SU-DHL-6 (cell line): Measurements from ENCODE around the gene ZNF154.

Experiments
- H2AFZ ChIP-seq: fragments of 200-600 bp; sonication (generic); 2 replicates; pipeline ENCODE4 v1.6.1; 2014; ENCODE audit warnings: low read depth, mild to moderate bottlenecking, moderate library complexity, mixed read lengths, antibody characterized with exemption, low read length; ENCODE audit not compliant: severe bottlenecking
- H3F3A ChIP-seq: fragments of 200-600 bp; shearing (Covaris generic); 2 replicates; pipeline ENCODE4 v1.6.0; 2016; ENCODE audit warnings: antibody characterized with exemption, mild to moderate bottlenecking; ENCODE audit not compliant: insufficient read depth
- H3K27ac ChIP-seq: fragments of 200-600 bp; sonication (generic); 2 replicates; pipeline ENCODE4 v1.5.1; 2016; ENCODE audit warnings: low read depth, mild to moderate bottlenecking, low read length, moderate library complexity, mixed read lengths
- H3K27me3 ChIP-seq: fragments of 200-600 bp; sonication (generic), shearing (Covaris generic); 2 replicates; pipeline ENCODE4 v1.6.0; 2014; ENCODE audit warnings: mild to moderate bottlenecking, low read length
- H3K36me3 ChIP-seq: fragments of 200-600 bp; sonication (generic); 2 replicates; pipeline ENCODE4 v1.6.1; 2014; ENCODE audit warnings: mild to moderate bottlenecking, low read length, mixed read lengths
- H3K4me2 ChIP-seq: fragments of 300-600, 200-600 bp; shearing (Covaris generic), sonication (generic); 2 replicates; pipeline ENCODE4 v1.6.0; 2014; ENCODE audit warnings: low read length, low read depth, mild to moderate bottlenecking; ENCODE audit not compliant: poor library complexity, severe bottlenecking
- H3K4me3 ChIP-seq: fragments of 200-600 bp; sonication (generic); 2 replicates; pipeline ENCODE4 v1.5.1; 2014; ENCODE audit warnings: antibody characterized with exemption, low read length, mild to moderate bottlenecking, mixed read lengths; ENCODE audit not compliant: insufficient read depth, poor library complexity, severe bottlenecking
- H3K79me2 ChIP-seq: fragments of 200-600 bp; sonication (generic); 2 replicates; pipeline ENCODE4 v1.6.1; 2014; ENCODE audit warnings: mild to moderate bottlenecking, low read length, moderate library complexity; ENCODE audit not compliant: insufficient read depth
- H3K9ac ChIP-seq: fragments of 200-600 bp; sonication (generic); 2 replicates; pipeline ENCODE4 v1.7.0; 2014; ENCODE audit warnings: mild to moderate bottlenecking, low read length
- H3K9me2 ChIP-seq: fragments of 200-600 bp; sonication (generic); replicated peaks from 2 replicates; pipeline ENCODE4 v1.6.1; 2014; ENCODE audit warnings: low read length; ENCODE audit not compliant: insufficient read depth
- H3K9me3 ChIP-seq: fragments of 200-600 bp; sonication (generic); 2 replicates; pipeline ENCODE4 v1.6.1; 2014; ENCODE audit warnings: low read length, mixed read lengths; ENCODE audit not compliant: insufficient read depth
- H4K20me1 ChIP-seq: fragments of 200-600 bp; sonication (generic); 2 replicates; pipeline ENCODE4 v1.6.1; 2014; ENCODE audit warnings: low read depth, mild to moderate bottlenecking, antibody characterized with exemption, low read length, moderate library complexity, mixed read lengths
- CTCF ChIP-seq: fragments of 200-600 bp; sonication (generic); IDR thresholded peaks from one replicate; pipeline ENCODE4 v1.5.1; 2017; ENCODE audit warnings: antibody characterized with exemption, mild to moderate bottlenecking, low read length, moderate library complexity; ENCODE audit not compliant: insufficient read depth, poor library complexity, severe bottlenecking
- EZH2phosphoT487 ChIP-seq: fragments of 200-600 bp; sonication (generic), shearing (Covaris generic); conservative IDR thresholded peaks from 2 replicates; pipeline ENCODE4 v1.6.1; 2018; ENCODE audit warnings: mild to moderate bottlenecking, antibody characterized with exemption, low read length, moderate library complexity, mixed read lengths

Gene ZNF154

GRCh38 chr19:57708641-57709361 is at the start of gene ZNF154:
Gene ZNF154, minus strand, starts transcription at chr19:57709204. Its CDS starts 233 bp downstream, at chr19:57708971.
- Histone ChIP-seq H3F3A (no peaks in the 10 kb centered on the region), H3K4me3 (no peak within 1 kb of the TSS), H2AFZ (no peak within 1 kb of the TSS), H3K9ac (no peak within 1 kb of the TSS), H3K36me3 (no peaks in the 10 kb centered on the region), H3K9me2 (no peaks in the 10 kb centered on the region), H3K79me2 (no peaks in the 10 kb centered on the region), H3K27me3 (no peaks in the 10 kb centered on the region), H3K9me3 (no peaks in the 10 kb centered on the region), H4K20me1 (no peaks in the 10 kb centered on the region), H3K4me2 (no peak within 1 kb of the TSS), H3K27ac (no peak within 1 kb of the TSS)
- no peak for TF ChIP-seq CTCF
- TF ChIP-seq EZH2phosphoT487 = no peak

- H3K9ac ChIP-seq = no peak overlapping the region
- no peak overlapping the region for H3K27ac ChIP-seq
- no peak overlapping the region for H3K4me2 ChIP-seq
- no peaks in the 10 kb centered on the region for H3K9me2 ChIP-seq
- no peak overlapping the region for H2AFZ ChIP-seq
- no peak for TF ChIP-seq EZH2phosphoT487
- no peak for TF ChIP-seq CTCF
- no peaks in the 10 kb centered on the region for H3F3A ChIP-seq
- no peaks in the 10 kb centered on the region for H3K9me3 ChIP-seq
- peaks cover 30% of the 10 kb centered on the region for H3K36me3 ChIP-seq
- H3K4me3 ChIP-seq = no peak overlapping the region
- no peaks in the 10 kb centered on the region for H3K79me2 ChIP-seq
- H4K20me1 ChIP-seq = no peaks in the 10 kb centered on the region
- no peaks in the 10 kb centered on the region for H3K27me3 ChIP-seq
These were observed 48.9 kb upstream of the ZNF154 start for GRCh38 chr19:57757941-57758340.

GRCh38 chr19:57755031-57755430 is 46.0 kb upstream of the ZNF154 start:
- H3F3A ChIP-seq = no peaks in the 10 kb centered on the region
- no peak overlapping the region for H3K9ac ChIP-seq
- H2AFZ ChIP-seq = no peak overlapping the region
- H3K36me3 ChIP-seq = peaks cover 38% of the 10 kb centered on the region
- no peaks in the 10 kb centered on the region for H3K27me3 ChIP-seq
- H3K4me2 ChIP-seq = no peak overlapping the region
- H3K27ac ChIP-seq = no peak overlapping the region
- TF ChIP-seq CTCF (no peak), EZH2phosphoT487 (no peak)
- no peaks in the 10 kb centered on the region for H3K9me3 ChIP-seq
- peaks cover 5% of the 10 kb centered on the region; the same call in 1 of the 2 replicates for H3K79me2 ChIP-seq
- no peaks in the 10 kb centered on the region for H3K9me2 ChIP-seq
- H3K4me3 ChIP-seq = no peak overlapping the region
- H4K20me1 ChIP-seq = no peaks in the 10 kb centered on the region
